H1 (cell line): Measurements from ENCODE around the gene NEK3. TPM values are rescaled to one million over a fixed set of nuclear protein-coding genes. Genes with fewer than 3 reads are reported as not detected.

Experiments
- CTCF ChIA-PET: fragments of 300-600 bp; sonication (Branson Sonifier 250); formaldehyde crosslinking; loops from one replicate; lab custom pipeline; 2021; ENCODE audit not compliant: partially characterized antibody; lab: Charles Lee
- POLR2A ChIA-PET: fragments of 300-600 bp; sonication (Branson Sonifier 250); formaldehyde crosslinking; loops from one replicate; lab custom pipeline; 2021; ENCODE audit warnings: inconsistent platforms; ENCODE audit not compliant: partially characterized antibody; lab: Charles Lee
- DNase-seq, 2 experiments: peaks; one replicate each; pipeline versions ENCODE4 v3.0.0 to v3.0.0-alpha.2; 2010 to 2022; ENCODE audit warnings: low spot score in 2 of 2, low read depth in 1 of 2, mixed read lengths in 1 of 2
- FAIRE-seq: peaks from 2 replicates; lab custom pipeline; 2011; peaks lifted over from hg19 to GRCh38; lab: Jason Lieb, UNC
- H2AFZ ChIP-seq: 2 replicates; pipeline ENCODE4 v1.8.1; 2012; ENCODE audit warnings: low read length, inconsistent platforms
- H2AK5ac ChIP-seq: 2 replicates; pipeline ENCODE4 v1.6.1; 2013; ENCODE audit warnings: low read depth, low read length
- H2BK120ac ChIP-seq: replicated peaks from 2 replicates; pipeline ENCODE3; 2013; ENCODE audit warnings: low read depth, low read length, inconsistent platforms
- H2BK12ac ChIP-seq: 2 replicates; pipeline ENCODE4 v1.6.1; 2013; ENCODE audit warnings: low read depth, low read length
- H2BK15ac ChIP-seq: 2 replicates; pipeline ENCODE4 v1.6.1; 2013; ENCODE audit warnings: low read length
- H2BK20ac ChIP-seq: 2 replicates; pipeline ENCODE4 v1.6.1; 2013; ENCODE audit warnings: low read length
- H2BK5ac ChIP-seq: 2 replicates; pipeline ENCODE4 v1.6.1; 2013; ENCODE audit warnings: low read depth, low read length
- H3K14ac ChIP-seq: 2 replicates; pipeline ENCODE4 v1.6.1; 2013; ENCODE audit warnings: inconsistent platforms; ENCODE audit not compliant: insufficient read length
- H3K18ac ChIP-seq: 2 replicates; pipeline ENCODE4 v1.6.1; 2013; ENCODE audit warnings: low read length; ENCODE audit errors: extremely low read depth
- H3K23ac ChIP-seq: 2 replicates; pipeline ENCODE4 v1.6.1; 2013; ENCODE audit warnings: inconsistent platforms; ENCODE audit not compliant: insufficient read length
- H3K23me2 ChIP-seq: 2 replicates; pipeline ENCODE4 v1.6.1; 2013; ENCODE audit warnings: low read depth, low read length
- H3K27ac ChIP-seq: 2 replicates; pipeline ENCODE4 v1.6.1; 2011; ENCODE audit warnings: low read depth, low read length, inconsistent platforms
- H3K27me3 ChIP-seq, 4 experiments: replicated peaks in 1 of 4; 1 replicate in 1 of 4; 2 replicates in 3 of 4; pipeline versions ENCODE4 v1.6.1 to v1.8.1; 2011 to 2013; ENCODE audit warnings: low read length in 3 of 4, mild to moderate bottlenecking in 3 of 4, inconsistent platforms in 2 of 4, mixed read lengths in 2 of 4, moderate library complexity in 1 of 4; ENCODE audit not compliant: control insufficient read depth in 3 of 4, insufficient read depth in 3 of 4; ENCODE audit errors: extremely low read depth in 1 of 4
- H3K36me3 ChIP-seq, 4 experiments: 2 replicates each; pipeline versions ENCODE4 v1.6.1 to v1.8.1; 2011 to 2013; ENCODE audit warnings: mild to moderate bottlenecking in 4 of 4, low read length in 3 of 4, moderate library complexity in 2 of 4, control low read depth in 1 of 4, inconsistent platforms in 1 of 4; ENCODE audit not compliant: insufficient read depth in 4 of 4, control insufficient read depth in 2 of 4
- H3K4ac ChIP-seq: replicated peaks from 2 replicates; pipeline ENCODE3; 2013; ENCODE audit warnings: low read length, low read depth, mixed read lengths, inconsistent platforms; ENCODE audit not compliant: insufficient read length
- H3K4me1 ChIP-seq, 4 experiments: replicated peaks in 1 of 4; 1 replicate in 1 of 4; 2 replicates in 3 of 4; pipeline versions ENCODE4 v1.6.1 to v1.8.1; 2011 to 2013; ENCODE audit warnings: low read length in 3 of 4, inconsistent platforms in 2 of 4, mixed read lengths in 1 of 4; ENCODE audit not compliant: insufficient read depth in 4 of 4, control insufficient read depth in 3 of 4
- H3K4me2 ChIP-seq, 2 experiments: 2 replicates each; pipeline versions ENCODE4 v1.6.1 to v1.8.1; 2011 to 2013; ENCODE audit warnings: low read depth in 2 of 2, low read length in 2 of 2, control low read depth in 1 of 2, inconsistent platforms in 1 of 2, mild to moderate bottlenecking in 1 of 2; ENCODE audit not compliant: insufficient read depth in 1 of 2
- H3K4me3 ChIP-seq, 4 experiments: fragments of 200-600, 300-600 bp in 1 of 4; sonication (generic), shearing (Covaris generic), sonication (Bioruptor Twin) in 1 of 4; 2 replicates each; pipeline versions ENCODE4 v1.5.1 to v1.8.1; 2011 to 2016; ENCODE audit warnings: low read length in 4 of 4, low read depth in 3 of 4, control low read depth in 2 of 4, inconsistent platforms in 2 of 4, mild to moderate bottlenecking in 2 of 4, mixed read lengths in 1 of 4, moderate library complexity in 1 of 4; ENCODE audit not compliant: insufficient read depth in 2 of 4; ENCODE audit errors: extremely low read depth in 1 of 4
- H3K56ac ChIP-seq: replicated peaks from 2 replicates; pipeline ENCODE3; 2013; ENCODE audit warnings: low read depth, mild to moderate bottlenecking, mixed read lengths, low read length, inconsistent platforms; ENCODE audit not compliant: insufficient read length
- H3K79me1 ChIP-seq: 2 replicates; pipeline ENCODE4 v1.6.1; 2013; ENCODE audit warnings: low read depth, low read length, control low read depth
- H3K79me2 ChIP-seq, 2 experiments: 2 replicates each; pipeline versions ENCODE4 v1.6.1 to v1.8.1; 2012 to 2013; ENCODE audit warnings: low read length in 2 of 2, mild to moderate bottlenecking in 2 of 2, inconsistent platforms in 1 of 2; ENCODE audit not compliant: insufficient read depth in 2 of 2, control insufficient read depth in 1 of 2
- H3K9ac ChIP-seq, 4 experiments: replicated peaks in 1 of 4; 1 replicate in 1 of 4; 2 replicates in 3 of 4; pipeline versions ENCODE4 v1.6.1 to v1.8.1; 2011 to 2013; ENCODE audit warnings: low read depth in 3 of 4, low read length in 3 of 4, control low read depth in 2 of 4, mild to moderate bottlenecking in 2 of 4, moderate library complexity in 2 of 4, inconsistent platforms in 1 of 4; ENCODE audit errors: extremely low read depth in 1 of 4
- H3K9me3 ChIP-seq, 2 experiments: 2 replicates each; pipeline versions ENCODE4 v1.6.1 to v1.8.1; 2012 to 2013; ENCODE audit warnings: mild to moderate bottlenecking in 2 of 2, moderate library complexity in 2 of 2, control low read depth in 1 of 2, inconsistent platforms in 1 of 2, low read depth in 1 of 2, low read length in 1 of 2, mixed read lengths in 1 of 2; ENCODE audit not compliant: insufficient read depth in 2 of 2
- H4K20me1 ChIP-seq, 2 experiments: replicated peaks in 1 of 2; 2 replicates each; pipeline versions ENCODE3 to v1.8.1; 2011 to 2013; ENCODE audit warnings: inconsistent platforms in 2 of 2, low read length in 2 of 2, mild to moderate bottlenecking in 1 of 2; ENCODE audit not compliant: insufficient read depth in 2 of 2, control insufficient read depth in 1 of 2
- H4K5ac ChIP-seq: 2 replicates; pipeline ENCODE4 v1.6.1; 2013; ENCODE audit warnings: low read length, low read depth, mixed read lengths, inconsistent platforms; ENCODE audit not compliant: insufficient read length
- H4K8ac ChIP-seq: 2 replicates; pipeline ENCODE4 v1.8.0; 2013; ENCODE audit warnings: mild to moderate bottlenecking, moderate library complexity, low read length, inconsistent platforms; ENCODE audit not compliant: insufficient read depth; ENCODE audit errors: extremely low read depth
- H4K91ac ChIP-seq: replicated peaks from 2 replicates; pipeline ENCODE3; 2013; ENCODE audit warnings: low read length, mixed read lengths, inconsistent platforms; ENCODE audit not compliant: insufficient read length
- BACH1 ChIP-seq: IDR thresholded peaks from 2 replicates; pipeline ENCODE4 v1.6.1; 2012; ENCODE audit warnings: low read length, improper control_type of control experiment
- BCL11A ChIP-seq, 2 experiments: IDR thresholded peaks; one replicate each; pipeline ENCODE4 v1.6.1; 2011; ENCODE audit warnings: low read depth in 2 of 2, low read length in 2 of 2, mild to moderate bottlenecking in 2 of 2
- BRCA1 ChIP-seq: IDR thresholded peaks from 2 replicates; pipeline ENCODE4 v1.6.1; 2012; ENCODE audit warnings: low read depth, low read length, improper control_type of control experiment
- KDM5A ChIP-seq: fragments of 200-600 bp; IDR thresholded peaks from 2 replicates; pipeline ENCODE4 v1.7.1; 2012; ENCODE audit warnings: mild to moderate bottlenecking, low read length, inconsistent platforms, mixed read lengths
- RFX5 ChIP-seq: IDR thresholded peaks from 2 replicates; pipeline ENCODE4 v1.6.1; 2011; ENCODE audit warnings: low read depth, low read length, improper control_type of control experiment, borderline replicate concordance
- RNF2 ChIP-seq: fragments of 200-900, 300-1000 bp; sonication (generic); IDR thresholded peaks from 2 replicates; pipeline ENCODE4 v1.7.1; 2016; ENCODE audit warnings: borderline replicate concordance, low read depth, mild to moderate bottlenecking, antibody characterized with exemption, low read length; ENCODE audit not compliant: poor library complexity, severe bottlenecking; ENCODE audit errors: missing control alignments
- SRF ChIP-seq: IDR thresholded peaks from 2 replicates; pipeline ENCODE4 v1.6.1; 2011; ENCODE audit warnings: mild to moderate bottlenecking, low read depth, low read length, moderate library complexity
- TAF7 ChIP-seq: optimal IDR thresholded peaks from 2 replicates; pipeline ENCODE3; 2011; ENCODE audit warnings: low read depth, mild to moderate bottlenecking, inconsistent platforms, low read length, moderate library complexity, borderline replicate concordance
- WGBS, 2 experiments: shearing (Covaris generic) in 1 of 2; methylation state at CpG; one replicate each; pipeline versions ENCODE4 v1.1.6 to v1.1.7; 2013 to 2015; ENCODE audit warnings: low lambda C conversion rate in 2 of 2, mixed read lengths in 2 of 2, inconsistent platforms in 1 of 2, low coverage in 1 of 2, missing lambda C conversion rate in 1 of 2; ENCODE audit not compliant: insufficient replicate concordance in 2 of 2, insufficient coverage in 1 of 2, insufficient read length in 1 of 2; ENCODE audit errors: extremely low coverage in 1 of 2, missing lambda C conversion rate in 1 of 2; 5-methylcytosine and 5-hydroxymethylcytosine counted together
- polyA plus RNA-seq, 7 experiments: library from polyadenylated mRNA; depleted of rRNA in 3 of 7; stranded (reverse) in 5 of 7; unstranded in 2 of 7; fragments of >200 nt in 5 of 7; fragments of 200-250 nt in 2 of 7; gene quantifications; 1 replicate in 5 of 7; 2 replicates in 1 of 7; 4 replicates in 1 of 7; pipeline versions ENCODE4 v1.2.1 to v1.2.3, GENCODE V29; 2011 to 2013; ENCODE audit warnings: missing spikeins in 2 of 7, mixed read lengths in 2 of 7
- total RNA-seq: library from RNA; stranded (reverse); fragmentation: NEBNext Ultra II Directional; extraction: Animal tissue kit (Norgen Biotek cat#: 25700); gene quantifications from 2 replicates; pipeline ENCODE4 v1.2.1, GENCODE V29; 2021
- TF ChIP-seq, protein P1 (sequence below): IDR thresholded peaks from 2 replicates; pipeline ENCODE4 v1.6.1; 2012; ENCODE audit warnings: low read length, inconsistent platforms

NEK3 gene
- total and polyA plus RNA-seq, 2 of the 8 experiments (the other 6 are each of a cell fraction or from before 2014, with no cell fraction given), result 11.4 to 26.0 TPM

DNA sequence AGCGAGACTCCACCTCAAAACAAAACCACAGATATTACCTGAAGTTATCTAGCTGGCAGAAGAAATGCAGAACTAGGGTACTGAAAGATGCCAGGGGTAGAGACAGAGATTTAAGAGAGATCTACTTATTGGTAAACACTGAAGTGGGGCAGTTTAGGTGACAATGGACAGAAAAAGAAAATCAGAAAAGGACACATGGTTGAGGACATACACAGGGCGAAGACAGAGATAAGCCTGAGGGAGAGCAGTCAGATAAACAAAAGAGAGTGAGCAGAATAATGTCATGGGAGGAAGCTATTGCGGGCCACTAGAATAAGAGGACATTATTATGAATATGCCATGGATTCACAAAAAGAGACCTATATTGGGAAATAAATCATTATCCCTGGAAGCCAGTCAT, 33.9 kb downstream of the NEK3 start:
- ChIA-PET CTCF (interaction anchor here (0.7 to 8.7 kb wide), 13 partner anchors 8 to 311 kb away, joined by 3 to 107 read pairs (median 6); partner anchors contain the start of gene TMEM272), POLR2A (no interaction called here)
- 81% methylated on average over 3 of the region's 3 CpGs; no CpG with 5 or more reads in 1 of the 2 experiments for WGBS, 2 experiments
- TF ChIP-seq RFX5 (no peak), RNF2 (no peak), BACH1 (no peak), SRF (no peak), KDM5A (no peak), BRCA1 (no peak), BCL11A (IDR thresholded peaks at IDR 0.05; ENCODE audit: low read depth in 2 of 2, low read length in 2 of 2) (no peak), TAF7 (no peak)
- TF ChIP-seq, protein P1, sequence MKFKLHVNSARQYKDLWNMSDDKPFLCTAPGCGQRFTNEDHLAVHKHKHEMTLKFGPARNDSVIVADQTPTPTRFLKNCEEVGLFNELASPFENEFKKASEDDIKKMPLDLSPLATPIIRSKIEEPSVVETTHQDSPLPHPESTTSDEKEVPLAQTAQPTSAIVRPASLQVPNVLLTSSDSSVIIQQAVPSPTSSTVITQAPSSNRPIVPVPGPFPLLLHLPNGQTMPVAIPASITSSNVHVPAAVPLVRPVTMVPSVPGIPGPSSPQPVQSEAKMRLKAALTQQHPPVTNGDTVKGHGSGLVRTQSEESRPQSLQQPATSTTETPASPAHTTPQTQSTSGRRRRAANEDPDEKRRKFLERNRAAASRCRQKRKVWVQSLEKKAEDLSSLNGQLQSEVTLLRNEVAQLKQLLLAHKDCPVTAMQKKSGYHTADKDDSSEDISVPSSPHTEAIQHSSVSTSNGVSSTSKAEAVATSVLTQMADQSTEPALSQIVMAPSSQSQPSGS, result no peak

More for the DNA sequence above, 33.9 kb downstream of the NEK3 start:
- Histone ChIP-seq H4K5ac (no peak overlapping the region), H2BK20ac (no peak overlapping the region), H3K18ac (no peak overlapping the region), H3K56ac (no peak overlapping the region), H3K23me2 (peaks cover 6% of the 10 kb centered on the region), H3K9me3 (no peaks in the 10 kb centered on the region), H3K36me3 (no peaks in the 10 kb centered on the region), H3K4me3 (no peak overlapping the region), H3K4ac (no peak overlapping the region), H3K14ac (no peak overlapping the region), H2BK12ac (no peak overlapping the region), H4K91ac (no peak overlapping the region), H2BK15ac (no peak overlapping the region), H4K8ac (no peak overlapping the region), H3K4me1 (no peaks in the 10 kb centered on the region), H3K27ac (no peak overlapping the region), H3K9ac (no peak overlapping the region), H2AK5ac (no peak overlapping the region), H2BK120ac (no peak overlapping the region), H3K23ac (no peak overlapping the region), H2BK5ac (no peak overlapping the region), H3K27me3 (peaks cover 0 to 10% (median 2%) of the 10 kb centered on the region in 4 experiments; a peak in 2 of 7 replicates), H3K79me1 (no peaks in the 10 kb centered on the region), H4K20me1 (no peaks in the 10 kb centered on the region), H3K4me2 (no peak overlapping the region), H3K79me2 (no peaks in the 10 kb centered on the region), H2AFZ (no peak overlapping the region)
- FAIRE-seq (no peak), DNase-seq (no peak)
